PFSK-1 (cell line): Measurements from ENCODE around the gene CACNA1H.
"Not testable (repeated sequence)": the region's sequence is repeated elsewhere in the genome, so short reads cannot be mapped to it uniquely, and the experiment has no call there.

ENCODE experiments used
- FOXP2 ChIP-seq: optimal IDR thresholded peaks from 2 replicates; pipeline ENCODE3; 2011; ENCODE audit warnings: borderline replicate concordance, control low read depth, inconsistent platforms; ENCODE audit not compliant: insufficient read depth; ENCODE audit errors: extremely low read length, extremely low read depth
- POLR2AphosphoS5 ChIP-seq: IDR thresholded peaks from 2 replicates; pipeline ENCODE4 v1.6.1; 2012; ENCODE audit warnings: low read depth, mild to moderate bottlenecking, control low read depth, low read length, moderate library complexity
- REST ChIP-seq, 2 experiments: IDR thresholded peaks; 2 replicates each; pipeline versions ENCODE4 v1.6.1 to v1.8.0; 2011 to 2012; ENCODE audit warnings: low read depth in 2 of 2, low read length in 2 of 2, control low read depth in 1 of 2, inconsistent platforms in 1 of 2, mild to moderate bottlenecking in 1 of 2, moderate library complexity in 1 of 2; ENCODE audit not compliant: insufficient read depth in 1 of 2
- SIN3A ChIP-seq: IDR thresholded peaks from 2 replicates; pipeline ENCODE4 v1.6.1; 2012; ENCODE audit warnings: mild to moderate bottlenecking, low read length, moderate library complexity, borderline replicate concordance; ENCODE audit not compliant: insufficient read depth
- TAF1 ChIP-seq: IDR thresholded peaks from 2 replicates; pipeline ENCODE4 v1.6.1; 2012; ENCODE audit warnings: low read length, control low read depth, borderline replicate concordance; ENCODE audit not compliant: insufficient read depth

Gene CACNA1H

GRCh38 chr16:1224558-1224957 is 71.7 kb downstream of the CACNA1H start:
- TF ChIP-seq TAF1, result no peak
- no peak for TF ChIP-seq FOXP2
- TF ChIP-seq REST (IDR thresholded peaks at IDR 0.05; ENCODE audit: insufficient read depth in 1 of 2, low read depth in 2 of 2, low read length in 2 of 2), result no peak
- no peak for TF ChIP-seq SIN3A
- TF ChIP-seq POLR2AphosphoS5, result no peak

GRCh38 chr16:1225051-1225451 is 72.1 kb downstream of the CACNA1H start, which contains the start of gene TPSG1:
TPSG1 (minus strand) TSS chr16:1225268; CDS start chr16:1225252, 16 bp downstream.
- TF ChIP-seq REST (IDR thresholded peaks at IDR 0.05; ENCODE audit: insufficient read depth in 1 of 2, low read depth in 2 of 2, low read length in 2 of 2) (no peak), FOXP2 (no peak), TAF1 (no peak), POLR2AphosphoS5 (no peak), SIN3A (no peak)

- not testable (repeated sequence) for TF ChIP-seq REST (IDR thresholded peaks at IDR 0.05; ENCODE audit: insufficient read depth in 1 of 2, low read depth in 2 of 2, low read length in 2 of 2); POLR2AphosphoS5; SIN3A
These were observed 77.2 kb downstream of the CACNA1H start, which contains the start of gene TPSB2 for GRCh38 chr16:1230084-1230470. TPSB2 (minus strand) TSS chr16:1230184; CDS start chr16:1229951, 233 bp downstream.

GRCh38 chr16:1237990-1238389 is 85.1 kb downstream of the CACNA1H start:
- TF ChIP-seq FOXP2 (no peak), TAF1 (no peak), POLR2AphosphoS5 (no peak), REST (IDR thresholded peaks at IDR 0.05; ENCODE audit: insufficient read depth in 1 of 2, low read depth in 2 of 2, low read length in 2 of 2) (no peak), SIN3A (no peak)

- not testable (repeated sequence) for TF ChIP-seq FOXP2; REST (IDR thresholded peaks at IDR 0.05; ENCODE audit: insufficient read depth in 1 of 2, low read depth in 2 of 2, low read length in 2 of 2); POLR2AphosphoS5
These were observed 87.5 kb downstream of the CACNA1H start, which contains the start of gene TPSAB1 for GRCh38 chr16:1240436-1240835. TPSAB1 (plus strand) TSS chr16:1240705; CDS start chr16:1240939, 234 bp downstream.
